CD14-positive monocyte (primary cell): Measurements from ENCODE around the gene MYO5B. TPM values are rescaled to one million over a fixed set of nuclear protein-coding genes. Genes with fewer than 3 reads are reported as not detected.

ENCODE experiments used
- DNase-seq, 3 donors: peaks; one replicate each; pipeline ENCODE4 v3.0.0-alpha.2; 2011 to 2022
- H2AFZ ChIP-seq: 2 replicates; pipeline ENCODE4 v1.6.0; 2012; ENCODE audit warnings: mild to moderate bottlenecking, low read depth, low read length, inconsistent platforms; ENCODE audit not compliant: insufficient read depth, poor library complexity, severe bottlenecking
- H3K27ac ChIP-seq, 2 donors: 1 replicate in 1 of 2; 2 replicates in 1 of 2; pipeline ENCODE4 v1.5.1; 2012 to 2013; ENCODE audit warnings: low read length in 2 of 2, control low read depth in 1 of 2, inconsistent platforms in 1 of 2, low read depth in 1 of 2, mild to moderate bottlenecking in 1 of 2
- H3K27me3 ChIP-seq, 2 donors: one replicate each; pipeline versions ENCODE4 v1.6.0 to v1.6.1; 2011 to 2013; ENCODE audit warnings: low read length in 2 of 2; ENCODE audit not compliant: control insufficient read depth in 2 of 2, insufficient read depth in 2 of 2
- H3K36me3 ChIP-seq, 2 donors: replicated peaks in 1 of 2; 1 replicate in 1 of 2; 2 replicates in 1 of 2; pipeline versions ENCODE4 v1.5.1 to v1.6.1; 2012 to 2013; ENCODE audit warnings: low read length in 2 of 2, control low read depth in 1 of 2, inconsistent platforms in 1 of 2, mild to moderate bottlenecking in 1 of 2; ENCODE audit not compliant: insufficient read depth in 2 of 2, control insufficient read depth in 1 of 2
- H3K4me1 ChIP-seq, 2 donors: 1 replicate in 1 of 2; 2 replicates in 1 of 2; pipeline versions ENCODE4 v1.5.1 to v1.6.1; 2012 to 2013; ENCODE audit warnings: low read length in 2 of 2, control low read depth in 1 of 2, inconsistent platforms in 1 of 2, mild to moderate bottlenecking in 1 of 2, moderate library complexity in 1 of 2; ENCODE audit not compliant: insufficient read depth in 2 of 2, control insufficient read depth in 1 of 2
- H3K4me2 ChIP-seq: replicated peaks from 2 replicates; pipeline ENCODE3; 2012; ENCODE audit warnings: low read length, moderate library complexity, mild to moderate bottlenecking; ENCODE audit not compliant: poor library complexity, severe bottlenecking; ENCODE audit errors: extremely low read depth
- H3K4me3 ChIP-seq, 3 experiments: fragments of 200-600 bp in 1 of 3; sonication (generic) in 1 of 3; replicated peaks in 1 of 3; 1 replicate in 2 of 3; 2 replicates in 1 of 3; pipeline ENCODE4 v1.5.1; 2011 to 2013; ENCODE audit warnings: low read length in 3 of 3, mild to moderate bottlenecking in 3 of 3, control low read depth in 2 of 3, low read depth in 2 of 3, inconsistent platforms in 1 of 3, moderate library complexity in 1 of 3
- H3K79me2 ChIP-seq: 2 replicates; pipeline ENCODE4 v1.6.0; 2012; ENCODE audit warnings: mild to moderate bottlenecking, control low read depth, inconsistent platforms, low read length, moderate library complexity; ENCODE audit not compliant: insufficient read depth
- H3K9ac ChIP-seq: 2 replicates; pipeline ENCODE4 v1.6.0; 2017; ENCODE audit warnings: low read length, mild to moderate bottlenecking; ENCODE audit not compliant: insufficient read depth, poor library complexity, severe bottlenecking
- H3K9me3 ChIP-seq, 2 donors: replicated peaks in 1 of 2; 1 replicate in 1 of 2; 2 replicates in 1 of 2; pipeline versions ENCODE4 v1.5.1 to v1.6.1; 2012 to 2013; ENCODE audit warnings: low read length in 2 of 2, control low read depth in 1 of 2; ENCODE audit not compliant: control insufficient read depth in 1 of 2, insufficient read depth in 1 of 2
- H4K20me1 ChIP-seq: 2 replicates; pipeline ENCODE4 v1.6.0; 2012; ENCODE audit warnings: mild to moderate bottlenecking, low read length, control low read depth, moderate library complexity; ENCODE audit not compliant: insufficient read depth
- H3K27ac Mint-ChIP-seq, 7 donors: one replicate each; pipeline ENCODE4 v1.8.0; 2020; ENCODE audit warnings: mild to moderate bottlenecking in 7 of 7, mixed read lengths in 7 of 7, moderate library complexity in 6 of 7, inconsistent platforms in 2 of 7
- H3K27me3 Mint-ChIP-seq, 3 donors: one replicate each; pipeline ENCODE4 v1.8.0; 2021 to 2022; ENCODE audit warnings: low read depth in 3 of 3, mild to moderate bottlenecking in 3 of 3, mixed read lengths in 3 of 3, moderate library complexity in 3 of 3, inconsistent platforms in 1 of 3
- H3K36me3 Mint-ChIP-seq, 2 donors: one replicate each; pipeline ENCODE4 v1.8.0; 2020; ENCODE audit warnings: mixed read lengths in 2 of 2, inconsistent platforms in 1 of 2, mild to moderate bottlenecking in 1 of 2
- H3K4me1 Mint-ChIP-seq: one replicate; pipeline ENCODE4 v1.8.0; 2020; ENCODE audit warnings: mild to moderate bottlenecking, mixed read lengths
- H3K4me3 Mint-ChIP-seq, 2 donors: one replicate each; pipeline ENCODE4 v1.8.0; 2020; ENCODE audit warnings: mild to moderate bottlenecking in 2 of 2, mixed read lengths in 2 of 2, moderate library complexity in 1 of 2
- H3K9me3 Mint-ChIP-seq, 7 donors: one replicate each; pipeline ENCODE4 v1.8.0; 2020 to 2022; ENCODE audit warnings: mixed read lengths in 7 of 7, mild to moderate bottlenecking in 6 of 7, moderate library complexity in 6 of 7, inconsistent platforms in 2 of 7
- CTCF ChIP-seq: fragments of 200-600 bp; IDR thresholded peaks from one replicate; pipeline ENCODE4 v1.8.0; 2022; ENCODE audit warnings: antibody characterized with exemption, mild to moderate bottlenecking
- WGBS: methylation state at CpG from one replicate; pipeline ENCODE4 v1.1.5; 2013; ENCODE audit warnings: missing lambda C conversion rate; ENCODE audit not compliant: insufficient coverage; 5-methylcytosine and 5-hydroxymethylcytosine counted together
- intact Hi-C, 2 donors: fragments of 100-400 bp; cut with micrococcal nuclease; formaldehyde crosslinking; loops; one replicate each; pipeline versions ENCODE4 v1.15.0 to v1.15.1; 2023
- polyA plus RNA-seq, 3 donors: library from polyadenylated mRNA; depleted of rRNA in 1 of 3; unstranded in 2 of 3; stranded (reverse) in 1 of 3; fragments of 300-500 nt in 2 of 3; fragments of >200 nt in 1 of 3; fragmentation: Illumina TruSeq in 2 of 3; gene quantifications; 1 replicate in 2 of 3; 2 replicates in 1 of 3; pipeline ENCODE4 v1.2.3, GENCODE V29; 2012 to 2021

Gene MYO5B
- polyA plus RNA-seq, 3 donors: 0.04 TPM; not detected in 2

- Mint-ChIP-seq H3K9me3 (peaks cover 0 to 15% (median 1%) of the 10 kb centered on the region in 7 donors), H3K36me3 (no peaks in the 10 kb centered on the region), H3K4me1 (no peaks in the 10 kb centered on the region), H3K27me3 (peaks cover 0 to 1% (median 0%) of the 10 kb centered on the region in 3 donors), H3K4me3 (no peak overlapping the region), H3K27ac (peak overlapping the region in 1 of 7 donors; percentile 11)
- H3K9me3 ChIP-seq: no peaks in the 10 kb centered on the region
- no peak overlapping the region for H3K27ac ChIP-seq
- no peak overlapping the region for H3K4me2 ChIP-seq
- no peaks in the 10 kb centered on the region for H3K27me3 ChIP-seq
- no peak overlapping the region for H3K4me3 ChIP-seq
- no peak for DNase-seq
- no peak for TF ChIP-seq CTCF
- H3K36me3 ChIP-seq: no peaks in the 10 kb centered on the region
- intact Hi-C loops: no loop called here
- no peaks in the 10 kb centered on the region for H3K4me1 ChIP-seq
- H3K9ac ChIP-seq: no peak overlapping the region
- H2AFZ ChIP-seq: no peak overlapping the region
- 81% methylated on average over 2 of the region's 3 CpGs for WGBS
- no peaks in the 10 kb centered on the region for H4K20me1 ChIP-seq
- no peaks in the 10 kb centered on the region for H3K79me2 ChIP-seq
Measured at GRCh38 chr18:50069422-50069821, 125.5 kb downstream of the MYO5B start.

- WGBS: 85% methylated on average over 2 of the region's 4 CpGs
- Mint-ChIP-seq H3K36me3 (no peaks in the 10 kb centered on the region), H3K27ac (no peak overlapping the region)
Measured at GRCh38 chr18:50065527-50065926, 129.4 kb downstream of the MYO5B start.

More at GRCh38 chr18:50065527-50065926, 129.4 kb downstream of the MYO5B start:
- peaks cover 0 to 1% (median under 1%) of the 10 kb centered on the region in 3 donors for H3K27me3 Mint-ChIP-seq
- H3K27me3 ChIP-seq: no peaks in the 10 kb centered on the region
- H4K20me1 ChIP-seq: no peaks in the 10 kb centered on the region
- no peak overlapping the region for H3K27ac ChIP-seq
- no peaks in the 10 kb centered on the region for H3K36me3 ChIP-seq
- peaks cover 0 to 10% (median 0%) of the 10 kb centered on the region in 7 donors for H3K9me3 Mint-ChIP-seq
- intact Hi-C loops: no loop called here
- no peak for TF ChIP-seq CTCF
- H3K79me2 ChIP-seq: no peaks in the 10 kb centered on the region
- no peaks in the 10 kb centered on the region for H3K4me1 ChIP-seq
- no peak overlapping the region for H2AFZ ChIP-seq
- H3K4me3 ChIP-seq: no peak overlapping the region
- H3K4me3 Mint-ChIP-seq: no peak overlapping the region
- no peak for DNase-seq
- no peak overlapping the region for H3K4me2 ChIP-seq
- H3K9me3 ChIP-seq: no peaks in the 10 kb centered on the region
- no peaks in the 10 kb centered on the region for H3K4me1 Mint-ChIP-seq
- H3K9ac ChIP-seq: no peak overlapping the region
